Thyroid gland (tissue), 4 donors: ENCODE data around the gene TBXA2R.

Experiments used
- CTCF ChIP-seq, 6 experiments: fragments of 200-600 bp in 3 of 6; fragments of 450-650 bp in 3 of 6; sonication (generic) in 3 of 6; IDR thresholded peaks; one replicate each; pipeline ENCODE4 v1.5.1; 2016 to 2019; ENCODE audit warnings: antibody characterized with exemption in 6 of 6, mild to moderate bottlenecking in 2 of 6, inconsistent platforms in 1 of 6, moderate library complexity in 1 of 6
- POLR2A ChIP-seq, 2 donors: fragments of 450-650 bp; IDR thresholded peaks; one replicate each; pipeline ENCODE4 v1.6.1; 2017; ENCODE audit warnings: antibody characterized with exemption in 2 of 2, mild to moderate bottlenecking in 2 of 2, moderate library complexity in 1 of 2

- TF ChIP-seq CTCF (IDR thresholded peaks at IDR 0.05), result no peak
- no peak for TF ChIP-seq POLR2A (IDR thresholded peaks at IDR 0.05)
Measured at GRCh38 chr19:3621689-3622088, 15.0 kb upstream of the TBXA2R start.
